OCI-LY7 (cell line): ENCODE data around the gene ODC1.

Experiments used
- EZH2phosphoT487 ChIP-seq: fragments of 200-600 bp; sonication (generic); IDR thresholded peaks from 2 replicates; pipeline ENCODE4 v1.6.1; 2018; ENCODE audit warnings: low read depth, borderline replicate concordance, mild to moderate bottlenecking, mixed run types, antibody characterized with exemption, low read length, moderate library complexity, mixed read lengths
- TF ChIP-seq, protein P1 (sequence below): fragments of 200-600 bp; sonication (generic); conservative IDR thresholded peaks from 2 replicates; pipeline ENCODE4 v1.5.1; 2014; ENCODE audit warnings: mild to moderate bottlenecking, antibody characterized with exemption, low read length, moderate library complexity, mixed read lengths

DNA sequence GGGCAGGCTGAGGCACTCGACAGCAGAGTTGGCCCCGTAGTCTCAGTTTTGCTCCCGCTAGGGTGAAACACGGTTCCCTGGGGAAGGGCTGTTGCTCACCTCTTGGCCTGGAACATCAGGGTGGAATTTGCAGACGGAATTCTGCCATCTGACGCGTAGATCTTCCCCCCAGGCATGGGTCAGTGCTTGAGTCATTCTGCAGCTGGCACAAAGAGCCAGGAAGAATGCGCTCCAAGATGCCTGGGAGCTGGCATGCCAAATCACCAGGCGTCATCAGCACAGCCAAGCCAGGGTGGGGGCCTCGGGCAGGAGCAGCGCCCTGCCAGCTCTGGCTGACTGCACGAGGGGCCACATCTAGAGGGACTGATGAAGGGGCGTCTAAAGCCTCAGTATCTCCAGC, 42.7 kb downstream of the ODC1 start:
- TF ChIP-seq, protein P1, sequence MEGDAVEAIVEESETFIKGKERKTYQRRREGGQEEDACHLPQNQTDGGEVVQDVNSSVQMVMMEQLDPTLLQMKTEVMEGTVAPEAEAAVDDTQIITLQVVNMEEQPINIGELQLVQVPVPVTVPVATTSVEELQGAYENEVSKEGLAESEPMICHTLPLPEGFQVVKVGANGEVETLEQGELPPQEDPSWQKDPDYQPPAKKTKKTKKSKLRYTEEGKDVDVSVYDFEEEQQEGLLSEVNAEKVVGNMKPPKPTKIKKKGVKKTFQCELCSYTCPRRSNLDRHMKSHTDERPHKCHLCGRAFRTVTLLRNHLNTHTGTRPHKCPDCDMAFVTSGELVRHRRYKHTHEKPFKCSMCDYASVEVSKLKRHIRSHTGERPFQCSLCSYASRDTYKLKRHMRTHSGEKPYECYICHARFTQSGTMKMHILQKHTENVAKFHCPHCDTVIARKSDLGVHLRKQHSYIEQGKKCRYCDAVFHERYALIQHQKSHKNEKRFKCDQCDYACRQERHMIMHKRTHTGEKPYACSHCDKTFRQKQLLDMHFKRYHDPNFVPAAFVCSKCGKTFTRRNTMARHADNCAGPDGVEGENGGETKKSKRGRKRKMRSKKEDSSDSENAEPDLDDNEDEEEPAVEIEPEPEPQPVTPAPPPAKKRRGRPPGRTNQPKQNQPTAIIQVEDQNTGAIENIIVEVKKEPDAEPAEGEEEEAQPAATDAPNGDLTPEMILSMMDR = no peak
- no peak for TF ChIP-seq EZH2phosphoT487
